Ishikawa (cell line): ENCODE measurements around the gene HDAC5.

ENCODE experiments used
- CEBPB ChIP-seq: IDR thresholded peaks from 2 replicates; pipeline ENCODE4 v1.6.1; 2012
- CREB1 ChIP-seq: IDR thresholded peaks from 2 replicates; pipeline ENCODE4 v1.6.1; 2012; ENCODE audit warnings: low read depth
- EGR1 ChIP-seq: IDR thresholded peaks from 2 replicates; pipeline ENCODE4 v1.6.1; 2012
- EP300 ChIP-seq: IDR thresholded peaks from 2 replicates; pipeline ENCODE4 v1.6.1; 2012; ENCODE audit warnings: borderline replicate concordance
- FOXM1 ChIP-seq: IDR thresholded peaks from 2 replicates; pipeline ENCODE4 v1.6.1; 2012; ENCODE audit warnings: low read depth, borderline replicate concordance
- NFIC ChIP-seq: IDR thresholded peaks from 2 replicates; pipeline ENCODE4 v1.6.1; 2012
- RAD21 ChIP-seq: IDR thresholded peaks from 2 replicates; pipeline ENCODE4 v1.6.1; 2012; ENCODE audit warnings: low read depth
- TAF1 ChIP-seq: IDR thresholded peaks from 2 replicates; pipeline ENCODE4 v1.6.1; 2012; ENCODE audit warnings: low read depth, mild to moderate bottlenecking
- TCF12 ChIP-seq: IDR thresholded peaks from 2 replicates; pipeline ENCODE4 v1.6.1; 2012; ENCODE audit warnings: low read depth
- TEAD4 ChIP-seq: IDR thresholded peaks from 2 replicates; pipeline ENCODE4 v1.6.1; 2012
- YY1 ChIP-seq: IDR thresholded peaks from 2 replicates; pipeline ENCODE4 v1.6.1; 2012; ENCODE audit warnings: low read depth
- ZBTB7A ChIP-seq: IDR thresholded peaks from 2 replicates; pipeline ENCODE4 v1.6.1; 2012; ENCODE audit warnings: low read depth
- TF ChIP-seq, protein P1 (sequence below): IDR thresholded peaks from 2 replicates; pipeline ENCODE4 v1.6.1; 2012; ENCODE audit warnings: low read depth, mild to moderate bottlenecking
- TF ChIP-seq, protein P2 (sequence below): IDR thresholded peaks from 2 replicates; pipeline ENCODE4 v1.6.1; 2012
- TF ChIP-seq, protein P3 (sequence below): IDR thresholded peaks from 2 replicates; pipeline ENCODE4 v1.6.1; 2012

Gene HDAC5

DNA sequence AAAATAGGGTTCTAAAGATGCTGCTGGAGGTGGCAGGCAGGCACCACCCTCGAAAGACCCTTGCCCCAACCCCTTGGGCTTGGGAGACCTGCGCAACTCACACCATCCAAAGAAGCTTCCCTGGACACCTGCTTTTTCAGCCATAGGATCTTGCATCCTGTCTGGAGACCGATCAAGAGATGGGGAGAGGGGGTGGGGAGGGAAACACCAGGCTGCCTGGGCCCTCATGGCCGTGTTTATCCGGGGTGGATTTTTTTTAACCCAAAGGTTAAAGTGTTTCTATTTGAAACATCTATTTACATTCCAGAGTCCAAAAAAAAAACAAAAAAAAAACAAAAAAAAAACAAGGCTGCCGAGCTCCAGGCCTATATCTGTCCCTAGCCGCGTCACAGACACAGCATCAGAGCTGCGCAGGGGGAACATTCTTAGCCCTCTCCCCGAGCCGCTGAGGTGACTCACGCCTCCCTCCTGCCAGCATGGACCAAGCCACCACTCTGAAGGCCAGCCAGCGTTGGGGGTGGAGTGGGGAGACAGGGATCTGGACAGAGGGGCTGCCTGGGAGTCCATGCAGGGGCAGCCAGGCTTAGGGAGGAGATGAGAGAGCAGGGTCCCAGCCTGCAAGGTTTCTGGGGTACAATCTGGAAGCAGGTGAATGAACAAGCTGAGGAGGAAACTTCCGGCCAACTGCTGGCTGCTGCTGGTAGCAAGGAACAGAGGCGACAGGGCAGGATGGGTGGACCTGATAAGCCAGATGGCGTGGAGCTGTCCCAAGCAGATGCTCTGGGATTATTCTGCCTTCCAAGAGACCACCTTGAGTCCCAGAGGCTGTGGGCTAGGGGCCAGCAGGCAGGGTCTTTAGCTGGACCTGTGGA lies 14.8 kb downstream of the HDAC5 start:
- TF ChIP-seq EP300 (no peak), ZBTB7A (no peak), TCF12 (no peak), YY1 (no peak), NFIC (no peak)
- TF ChIP-seq, protein P1, sequence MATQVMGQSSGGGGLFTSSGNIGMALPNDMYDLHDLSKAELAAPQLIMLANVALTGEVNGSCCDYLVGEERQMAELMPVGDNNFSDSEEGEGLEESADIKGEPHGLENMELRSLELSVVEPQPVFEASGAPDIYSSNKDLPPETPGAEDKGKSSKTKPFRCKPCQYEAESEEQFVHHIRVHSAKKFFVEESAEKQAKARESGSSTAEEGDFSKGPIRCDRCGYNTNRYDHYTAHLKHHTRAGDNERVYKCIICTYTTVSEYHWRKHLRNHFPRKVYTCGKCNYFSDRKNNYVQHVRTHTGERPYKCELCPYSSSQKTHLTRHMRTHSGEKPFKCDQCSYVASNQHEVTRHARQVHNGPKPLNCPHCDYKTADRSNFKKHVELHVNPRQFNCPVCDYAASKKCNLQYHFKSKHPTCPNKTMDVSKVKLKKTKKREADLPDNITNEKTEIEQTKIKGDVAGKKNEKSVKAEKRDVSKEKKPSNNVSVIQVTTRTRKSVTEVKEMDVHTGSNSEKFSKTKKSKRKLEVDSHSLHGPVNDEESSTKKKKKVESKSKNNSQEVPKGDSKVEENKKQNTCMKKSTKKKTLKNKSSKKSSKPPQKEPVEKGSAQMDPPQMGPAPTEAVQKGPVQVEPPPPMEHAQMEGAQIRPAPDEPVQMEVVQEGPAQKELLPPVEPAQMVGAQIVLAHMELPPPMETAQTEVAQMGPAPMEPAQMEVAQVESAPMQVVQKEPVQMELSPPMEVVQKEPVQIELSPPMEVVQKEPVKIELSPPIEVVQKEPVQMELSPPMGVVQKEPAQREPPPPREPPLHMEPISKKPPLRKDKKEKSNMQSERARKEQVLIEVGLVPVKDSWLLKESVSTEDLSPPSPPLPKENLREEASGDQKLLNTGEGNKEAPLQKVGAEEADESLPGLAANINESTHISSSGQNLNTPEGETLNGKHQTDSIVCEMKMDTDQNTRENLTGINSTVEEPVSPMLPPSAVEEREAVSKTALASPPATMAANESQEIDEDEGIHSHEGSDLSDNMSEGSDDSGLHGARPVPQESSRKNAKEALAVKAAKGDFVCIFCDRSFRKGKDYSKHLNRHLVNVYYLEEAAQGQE: no peak

DNA sequence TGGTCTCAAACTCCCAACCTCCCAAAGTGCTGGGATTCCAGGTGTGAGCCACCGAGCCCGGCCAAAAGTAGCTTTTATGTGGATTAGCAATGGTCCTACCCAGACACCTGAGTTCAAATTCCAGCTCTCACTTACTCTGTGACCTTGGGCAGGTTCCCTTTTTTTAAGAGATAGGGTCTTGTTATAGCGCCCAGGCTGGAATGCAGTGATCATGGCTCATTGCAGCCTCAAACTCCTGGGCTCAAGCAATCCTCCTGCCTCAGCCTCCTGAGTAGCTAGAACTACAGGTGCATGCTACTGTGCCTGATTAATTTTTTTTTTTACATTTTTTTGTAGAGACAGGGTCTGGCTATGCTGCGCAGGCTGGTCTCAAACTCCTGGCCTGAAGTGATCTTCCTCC lies 16.6 kb downstream of the HDAC5 start:
- TF ChIP-seq CEBPB (no peak), ZBTB7A (no peak), TCF12 (no peak), FOXM1 (no peak), RAD21 (no peak), CREB1 (no peak), EP300 (no peak), YY1 (no peak), NFIC (no peak), TAF1 (no peak), TEAD4 (no peak)
- TF ChIP-seq, protein P2, sequence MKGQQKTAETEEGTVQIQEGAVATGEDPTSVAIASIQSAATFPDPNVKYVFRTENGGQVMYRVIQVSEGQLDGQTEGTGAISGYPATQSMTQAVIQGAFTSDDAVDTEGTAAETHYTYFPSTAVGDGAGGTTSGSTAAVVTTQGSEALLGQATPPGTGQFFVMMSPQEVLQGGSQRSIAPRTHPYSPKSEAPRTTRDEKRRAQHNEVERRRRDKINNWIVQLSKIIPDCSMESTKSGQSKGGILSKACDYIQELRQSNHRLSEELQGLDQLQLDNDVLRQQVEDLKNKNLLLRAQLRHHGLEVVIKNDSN: no peak
- TF ChIP-seq, protein P1: no peak
- TF ChIP-seq, protein P3, sequence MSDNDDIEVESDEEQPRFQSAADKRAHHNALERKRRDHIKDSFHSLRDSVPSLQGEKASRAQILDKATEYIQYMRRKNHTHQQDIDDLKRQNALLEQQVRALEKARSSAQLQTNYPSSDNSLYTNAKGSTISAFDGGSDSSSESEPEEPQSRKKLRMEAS: no peak

DNA sequence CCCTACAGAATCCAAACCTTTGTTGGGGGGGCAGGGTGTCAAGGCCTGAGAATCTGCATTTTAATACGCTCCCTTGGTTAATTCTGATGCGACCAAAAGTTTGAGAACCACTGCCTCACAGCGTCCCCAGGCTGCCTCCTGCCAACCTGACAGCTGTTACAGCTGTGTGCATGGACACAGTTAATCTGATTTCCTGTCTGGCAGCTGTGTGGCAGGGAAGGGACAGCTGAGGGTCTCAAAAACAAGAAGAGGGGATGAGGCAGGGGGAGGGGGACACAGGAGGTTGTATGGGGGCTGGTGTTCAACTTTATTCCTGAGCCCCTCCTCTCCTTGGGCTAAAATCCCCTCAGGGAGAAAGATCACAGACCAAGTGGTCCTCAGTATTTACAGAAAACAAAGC lies 17.5 kb downstream of the HDAC5 start:
- TF ChIP-seq EGR1 (no peak), TEAD4 (no peak), CEBPB (no peak), ZBTB7A (no peak), NFIC (no peak), YY1 (no peak)
- TF ChIP-seq, protein P1: no peak

DNA sequence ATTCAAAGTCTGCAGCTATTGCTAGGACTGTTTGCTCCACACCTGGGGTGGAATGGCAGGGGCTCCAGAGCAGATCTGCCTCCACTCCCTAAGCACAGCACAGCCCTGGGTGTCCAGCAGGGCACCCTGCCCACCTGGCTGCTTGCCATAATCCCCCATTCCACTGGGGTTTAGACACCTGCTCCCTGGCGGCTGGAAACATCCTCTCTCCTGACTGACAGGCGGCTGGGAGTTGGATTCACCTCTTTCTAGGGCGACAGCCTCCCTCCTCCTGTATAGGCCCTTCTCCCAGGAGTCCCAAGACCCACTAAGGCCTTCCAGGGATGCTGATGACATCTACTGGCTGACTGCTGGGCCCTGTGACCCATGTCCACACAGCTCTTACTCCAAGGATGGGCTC lies 18.0 kb downstream of the HDAC5 start:
- TF ChIP-seq TAF1: no peak
- TF ChIP-seq, protein P1: no peak
- TF ChIP-seq FOXM1: no peak
